Posterior vena cava (tissue), 2 donors: Measurements from ENCODE around the gene PTPRB. TPM values are rescaled to one million over a fixed set of nuclear protein-coding genes. Genes with fewer than 3 reads are reported as not detected.

ENCODE experiments used
- DNase-seq: peaks from one replicate; pipeline ENCODE4 v3.0.0-alpha.2; 2020; ENCODE audit warnings: low spot score
- intact Hi-C, 2 donors: fragments of 100-400 bp; cut with DNase I; formaldehyde crosslinking; loops; one replicate each; pipeline versions ENCODE4 v1.14.1 to v1.14.2; 2022 to 2023
- long read RNA-seq, 2 donors: library from polyadenylated mRNA; unstranded; transcript quantifications; one replicate each; pipeline ENCODE4 v2.0.0, GENCODE V29; 2020 to 2021
- total RNA-seq, 2 donors: library from RNA; stranded (reverse); fragmentation: NEBNext Ultra II Directional; extraction: Animal tissue kit (Norgen Biotek cat#: 25700); gene quantifications; one replicate each; pipeline ENCODE4 v1.2.1, GENCODE V29; 2021
- donor health status: DM: yes; HTN: yes; CAD: no.
- donor health status: DM: yes; HTN: yes; CAD: no.

Gene PTPRB
- 10 to 100 TPM; 38.0 to 53.4 TPM for total RNA-seq
- long read RNA-seq, donor 1, partial matches to known transcripts, result 2 of 8 reads
- long read RNA-seq, donor 1, other reads (novel, unspliced or antisense), result 6 of 8 reads
- long read RNA-seq, donor 2, transcript PTPRB-205 (2 exons, 639 nt), result major isoform, 6 of 29 reads
- long read RNA-seq, donor 2, partial matches to known transcripts, result 14 of 29 reads
- long read RNA-seq, donor 2, other reads (novel, unspliced or antisense), result 8 of 29 reads

- no peak for DNase-seq
- intact Hi-C loops, result no loop called here
Observed at GRCh38 chr12:70637303-70638085, at the start of gene PTPRB. Gene PTPRB (minus strand): TSS chr12:70637429. CDS start chr12:70637395, 34 bp downstream.

GRCh38 chr12:70686907-70687306 is 49.7 kb upstream of the PTPRB start:
- no peak for DNase-seq
- intact Hi-C loops, result no loop called here

- no peak for DNase-seq
- intact Hi-C loops, result no loop called here
Observed at GRCh38 chr12:70686299-70686698, 49.1 kb upstream of the PTPRB start.

GRCh38 chr12:70683976-70684375 is 46.7 kb upstream of the PTPRB start:
- DNase-seq, result no peak
- intact Hi-C loops, result loop anchor here in 1 of 2 donors (2.0 kb wide), 1 partner anchor 33 kb away; no protein-coding TSS in a partner anchor

DNA sequence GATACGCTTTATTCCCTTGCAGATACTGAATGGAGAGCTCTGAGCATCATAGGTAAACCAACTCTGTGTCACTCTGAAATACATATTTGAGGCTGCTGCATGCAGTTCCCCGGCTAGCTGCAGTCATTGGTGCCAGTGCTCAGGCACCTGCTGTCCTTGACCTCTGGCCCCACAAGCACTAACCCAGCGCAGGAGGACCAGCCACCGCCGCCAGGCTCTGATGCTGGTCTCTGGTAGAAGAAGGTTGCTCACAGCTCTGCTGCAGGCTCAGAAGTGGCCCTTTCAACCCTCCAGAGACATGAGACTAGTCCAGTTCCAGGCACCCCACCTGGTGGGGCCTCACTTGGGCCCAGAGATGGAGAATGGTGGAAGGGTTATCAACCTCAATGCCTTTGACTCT is 34.5 kb upstream of the PTPRB start:
- intact Hi-C loops, result no loop called here
- no peak for DNase-seq

DNA sequence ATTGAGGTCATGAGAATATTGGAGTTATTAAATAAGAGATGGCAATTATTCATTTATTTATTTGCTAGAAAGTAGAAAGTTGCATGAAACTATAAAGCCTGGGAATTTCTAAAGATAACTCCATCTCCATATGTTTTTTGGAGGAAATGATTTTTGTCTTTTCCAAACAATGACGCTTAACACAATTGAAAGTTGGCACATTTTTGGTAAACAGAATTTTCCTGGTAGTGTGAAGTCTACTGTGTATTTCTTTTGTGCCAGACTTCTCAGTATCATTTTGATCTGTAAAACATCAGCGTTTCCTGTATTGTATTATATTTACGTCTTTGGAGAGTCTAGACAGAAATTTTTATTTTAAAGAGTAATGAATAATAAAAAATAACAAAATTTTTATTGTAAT is 33.7 kb upstream of the PTPRB start:
- intact Hi-C loops, result no loop called here

DNA sequence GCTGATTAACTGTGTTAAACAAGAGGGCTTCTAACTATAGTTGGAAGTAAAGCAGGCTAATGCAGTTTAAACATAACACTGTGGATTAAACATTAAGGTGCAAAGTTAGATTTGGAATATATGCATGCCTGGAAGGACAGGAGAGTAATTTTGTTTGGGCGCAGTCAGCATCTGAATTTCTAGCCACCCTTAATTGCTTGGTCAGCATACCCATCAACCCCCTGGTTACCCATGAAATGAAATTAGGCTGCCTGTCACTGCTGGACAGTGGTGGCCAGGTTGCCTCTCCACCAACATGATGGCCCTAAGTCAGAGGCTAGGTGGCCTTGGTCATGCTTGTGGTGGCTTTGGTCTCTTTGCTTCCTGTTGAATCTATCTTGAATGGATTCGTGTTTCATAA is 30.0 kb upstream of the PTPRB start:
- no peak for DNase-seq
- intact Hi-C loops, result no loop called here

More for the DNA sequence above, 33.7 kb upstream of the PTPRB start:
- no peak for DNase-seq

DNA sequence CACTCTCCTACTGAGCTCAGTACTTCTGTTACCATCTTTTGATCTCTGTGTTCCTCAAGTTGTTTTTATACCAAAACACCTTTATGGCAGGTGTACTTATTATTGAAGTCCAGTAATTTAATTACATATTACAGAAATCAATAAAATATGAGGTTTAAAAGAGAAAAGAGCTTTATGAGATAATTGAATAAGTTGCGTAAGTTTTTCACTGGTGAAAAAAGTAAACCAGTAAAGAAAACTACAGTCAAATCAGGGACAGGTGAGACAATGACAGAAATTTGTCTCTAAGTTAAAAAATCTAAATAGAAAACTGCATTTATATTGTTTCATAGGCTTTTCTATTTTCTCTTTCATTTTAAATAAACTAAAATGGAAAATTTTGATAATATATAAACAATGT is 29.1 kb upstream of the PTPRB start:
- intact Hi-C loops, result no loop called here
- DNase-seq, result no peak

- intact Hi-C loops, result no loop called here
- DNase-seq, result no peak
Observed at GRCh38 chr12:70664465-70664881, 27.2 kb upstream of the PTPRB start.

- intact Hi-C loops, result no loop called here
Observed at GRCh38 chr12:70663838-70664237, 26.6 kb upstream of the PTPRB start.

GRCh38 chr12:70661466-70662161 is 24.4 kb upstream of the PTPRB start:
- DNase-seq, result no peak
- intact Hi-C loops, result no loop called here

More at GRCh38 chr12:70663838-70664237, 26.6 kb upstream of the PTPRB start:
- DNase-seq, result no peak

DNA sequence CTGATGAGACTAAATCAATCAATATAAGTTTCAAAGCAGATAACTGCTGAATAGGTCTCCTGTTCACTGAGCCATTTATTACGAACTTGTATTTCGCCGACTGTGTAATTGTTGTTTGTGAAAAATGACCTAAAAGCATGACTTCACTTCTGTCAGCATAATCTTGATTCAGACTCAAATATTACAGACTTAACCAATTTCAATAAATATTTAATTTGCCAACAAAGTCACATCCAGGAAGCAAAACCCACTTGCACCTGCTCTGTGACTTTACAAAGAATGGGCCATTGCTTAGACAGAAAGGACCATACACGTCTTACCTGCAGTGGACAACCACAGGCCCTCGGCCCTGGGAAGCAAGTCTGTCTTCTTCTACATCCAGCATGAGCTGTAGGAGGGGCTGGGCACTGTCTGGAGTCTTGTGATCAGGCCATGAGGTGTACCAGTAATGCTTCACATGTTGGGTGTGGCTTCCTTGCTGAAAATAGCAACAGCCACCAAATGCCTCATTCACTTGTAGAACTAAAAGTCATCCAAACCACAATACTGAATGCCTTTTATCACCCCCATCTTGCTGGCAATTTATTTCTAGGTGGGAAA is 23.5 kb upstream of the PTPRB start:
- intact Hi-C loops, result no loop called here
- DNase-seq, result no peak

DNA sequence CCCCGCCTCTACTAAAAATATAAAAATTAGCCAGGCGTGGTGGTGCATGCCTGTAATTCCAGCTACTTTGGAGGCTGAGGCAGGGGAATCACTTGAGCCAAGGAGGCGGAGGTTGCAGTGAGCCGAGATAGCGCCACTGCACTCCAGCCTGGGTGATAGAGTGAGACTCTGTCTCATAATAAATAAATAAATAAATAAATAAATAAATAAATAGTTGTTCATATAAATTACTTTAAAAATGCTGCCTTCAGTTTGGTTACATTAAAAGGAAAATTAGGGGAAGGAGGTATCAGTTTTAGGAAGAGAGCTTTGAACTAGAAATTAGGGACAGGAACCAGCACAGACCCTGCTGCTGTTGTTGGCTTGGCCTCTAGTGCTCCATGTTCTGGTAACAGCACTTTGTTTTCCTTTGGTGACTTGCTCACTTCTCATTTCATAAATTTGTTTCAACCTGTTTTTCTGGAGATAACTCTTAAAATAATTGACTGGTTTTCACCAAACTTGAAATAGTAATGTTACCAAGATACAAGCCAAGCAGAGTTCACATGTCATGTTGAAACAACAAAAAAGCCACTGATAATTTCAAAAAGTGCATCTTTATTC is 22.9 kb upstream of the PTPRB start:
- DNase-seq, result no peak
- intact Hi-C loops, result no loop called here

DNA sequence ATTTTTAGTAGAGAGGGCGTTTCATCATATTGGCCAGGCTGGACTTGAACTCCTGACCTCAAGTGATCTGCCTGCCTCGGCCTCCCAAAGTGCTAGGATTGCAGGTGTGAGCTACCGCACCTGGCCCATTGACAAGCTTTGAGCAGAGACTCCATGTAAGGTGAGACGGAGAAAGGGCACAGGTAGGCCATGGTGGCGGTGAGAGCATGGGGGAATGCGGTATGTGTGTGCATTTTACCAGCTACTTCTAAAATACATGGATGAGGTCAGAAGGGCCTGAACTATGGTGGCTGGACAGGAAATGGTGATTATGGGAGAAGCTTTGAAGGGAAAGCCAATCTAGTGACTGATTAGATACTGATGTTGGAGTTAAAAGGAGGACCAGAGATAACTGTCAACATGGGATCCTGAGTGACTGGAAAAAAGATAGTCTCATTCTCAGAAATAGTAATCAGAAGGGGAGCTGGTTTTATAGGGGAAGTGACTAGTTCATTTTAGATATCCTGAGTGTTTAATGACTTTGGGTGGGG is 21.9 kb upstream of the PTPRB start:
- intact Hi-C loops, result no loop called here
- no peak for DNase-seq

DNA sequence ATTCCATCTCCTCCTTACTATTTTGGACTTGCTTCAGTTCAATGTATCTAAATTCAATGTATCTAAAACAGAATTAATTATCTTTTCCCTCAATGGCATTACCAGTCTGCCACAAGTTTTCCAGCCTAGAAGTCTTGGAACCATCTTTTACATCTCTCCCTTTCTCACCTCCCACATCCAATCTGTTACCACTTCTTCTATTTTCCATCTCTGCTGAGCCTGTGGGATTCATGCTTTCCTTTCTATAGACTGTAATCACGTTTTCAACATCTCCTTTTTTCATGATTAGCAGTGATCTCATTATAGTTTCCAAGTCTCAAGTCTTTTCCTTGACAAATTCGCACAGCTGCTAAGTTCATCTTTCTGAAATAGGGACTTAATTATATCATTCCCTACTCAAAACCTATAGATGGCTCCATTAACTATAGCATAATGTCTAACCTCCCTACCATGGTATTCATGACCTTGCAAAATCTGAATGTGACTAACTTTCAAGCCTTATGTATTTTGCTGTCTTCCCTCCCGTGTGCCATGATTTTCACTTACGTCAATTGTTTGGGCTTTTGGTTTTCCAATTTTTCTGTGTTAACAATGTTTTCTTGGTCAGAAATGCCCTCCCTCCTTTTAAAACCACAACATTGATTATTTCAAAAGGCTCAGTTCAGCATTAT is 20.5 kb upstream of the PTPRB start:
- intact Hi-C loops, result no loop called here
- no peak for DNase-seq

- no peak for DNase-seq
- intact Hi-C loops, result no loop called here
Observed at GRCh38 chr12:70652451-70652850, 15.2 kb upstream of the PTPRB start.

DNA sequence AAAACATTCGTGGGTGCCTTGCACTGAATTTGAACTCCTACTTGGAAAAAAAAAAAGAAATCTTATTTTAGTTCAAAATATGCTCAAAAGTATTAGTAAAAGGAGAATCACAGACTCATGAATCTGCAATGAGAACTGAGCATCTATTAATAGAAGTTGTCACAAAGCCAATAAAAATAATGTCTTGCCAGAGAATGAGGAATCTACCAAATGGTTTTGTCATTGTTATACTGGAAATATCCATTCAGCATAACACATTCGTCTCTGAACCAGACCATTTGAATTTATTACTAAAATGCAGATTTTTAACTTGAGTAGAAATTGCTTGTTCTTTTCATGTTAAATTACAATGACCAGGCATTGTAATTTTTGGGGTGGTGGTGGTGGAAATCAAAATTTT is 11.6 kb upstream of the PTPRB start:
- DNase-seq, result no peak
- intact Hi-C loops, result no loop called here

DNA sequence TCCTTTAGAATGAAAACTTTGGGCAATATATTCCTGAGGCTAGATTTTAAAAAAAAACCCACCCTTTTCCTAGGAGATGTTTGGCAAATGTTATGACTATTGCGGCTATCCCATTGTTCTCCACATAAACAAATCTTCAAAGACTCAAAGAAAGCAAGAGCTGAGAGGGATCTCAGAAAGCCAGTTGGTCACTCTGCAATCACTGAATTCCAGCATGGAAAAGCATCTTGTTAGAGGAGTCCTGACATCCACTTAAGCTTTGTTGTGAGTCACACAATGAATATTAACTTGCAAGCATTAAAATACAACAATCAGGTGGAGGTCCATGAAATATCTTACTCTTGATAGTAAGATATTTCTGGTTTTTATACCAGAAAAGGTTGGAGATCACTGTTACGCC is 11.0 kb upstream of the PTPRB start:
- DNase-seq, result no peak
- intact Hi-C loops, result no loop called here

DNA sequence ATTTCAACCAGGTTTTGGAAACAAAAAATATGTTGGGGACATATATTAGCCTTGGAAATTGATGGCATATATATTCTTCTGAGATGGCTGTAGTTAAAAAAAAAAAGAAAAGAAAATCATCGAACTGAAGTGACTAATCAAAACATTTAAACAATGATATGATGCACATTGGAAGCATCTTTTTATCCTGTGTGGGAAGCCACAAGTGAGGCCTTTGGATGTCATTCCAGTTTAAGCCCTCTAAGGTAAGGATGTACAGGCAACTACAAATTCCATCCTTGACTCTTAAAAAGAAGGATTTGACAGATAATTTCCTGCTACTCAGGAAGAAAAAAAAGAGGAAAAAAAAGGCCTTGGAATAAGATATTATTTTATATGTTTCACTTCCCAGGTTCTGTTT is 9.6 kb upstream of the PTPRB start:
- intact Hi-C loops, result no loop called here
- no peak for DNase-seq
